Measurements from ENCODE around the gene DOCK1.
"Not testable (repeated sequence)": the region's sequence is repeated elsewhere in the genome, so short reads cannot be mapped to it uniquely, and the experiment has no call there.

The DOCK1 gene

GRCh38 chr10:127291329-127291728 lies 386.1 kb downstream of the DOCK1 start:
- no peak for DNase-seq

GRCh38 chr10:127292888-127293287 lies 387.7 kb downstream of the DOCK1 start:
- DNase-seq = no peak

- no peak for DNase-seq
These were observed 388.4 kb downstream of the DOCK1 start for GRCh38 chr10:127293640-127294039.

GRCh38 chr10:127296696-127297095 lies 391.5 kb downstream of the DOCK1 start:
- no peak for DNase-seq

DNA sequence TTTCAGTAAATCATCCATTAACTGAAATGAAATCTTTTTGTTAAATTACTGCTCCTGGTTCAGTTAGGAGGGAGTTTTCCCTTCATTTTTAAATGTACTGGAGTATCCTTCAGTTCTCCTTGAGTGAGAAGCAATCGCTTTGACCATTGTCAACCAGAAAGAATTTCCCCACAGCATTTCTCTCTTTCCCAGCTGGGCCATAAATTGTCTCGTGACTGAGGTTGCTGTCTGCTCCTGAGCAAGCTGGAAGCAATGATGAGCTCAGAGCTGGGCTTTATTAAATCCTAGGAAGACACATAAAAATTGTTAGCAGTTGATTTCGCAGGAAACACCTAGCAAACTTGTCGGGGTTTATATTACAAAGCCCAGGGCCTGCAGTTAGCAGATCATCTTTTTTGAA lies 393.2 kb downstream of the DOCK1 start:
- no peak for DNase-seq

GRCh38 chr10:127299192-127299591 lies 394.0 kb downstream of the DOCK1 start:
- not testable (repeated sequence) for DNase-seq

GRCh38 chr10:127299956-127300689 lies 394.9 kb downstream of the DOCK1 start:
- no peak for DNase-seq

DNA sequence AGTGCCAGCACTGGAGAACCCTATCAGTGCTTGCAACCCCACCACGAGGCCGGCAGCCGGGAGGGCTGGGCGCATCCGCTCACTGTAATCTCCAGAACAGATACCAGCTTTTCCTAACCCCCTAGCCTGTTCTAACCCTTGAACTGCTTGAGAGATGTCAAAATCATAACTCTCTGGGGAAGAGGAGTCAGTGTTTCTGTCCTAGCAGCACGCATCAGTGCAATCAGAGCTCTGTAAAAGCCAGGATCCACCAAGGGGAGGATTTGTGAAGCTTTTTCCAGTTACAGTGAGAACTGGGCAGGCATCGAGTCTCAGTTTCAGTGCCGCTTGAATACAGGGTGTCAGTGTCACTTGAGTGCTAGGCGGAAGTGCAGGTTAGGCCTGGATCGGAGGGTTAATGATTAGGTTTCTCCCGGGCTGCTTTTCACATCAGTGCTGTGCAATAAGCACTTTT lies 395.7 kb downstream of the DOCK1 start:
- DNase-seq = no peak

DNA sequence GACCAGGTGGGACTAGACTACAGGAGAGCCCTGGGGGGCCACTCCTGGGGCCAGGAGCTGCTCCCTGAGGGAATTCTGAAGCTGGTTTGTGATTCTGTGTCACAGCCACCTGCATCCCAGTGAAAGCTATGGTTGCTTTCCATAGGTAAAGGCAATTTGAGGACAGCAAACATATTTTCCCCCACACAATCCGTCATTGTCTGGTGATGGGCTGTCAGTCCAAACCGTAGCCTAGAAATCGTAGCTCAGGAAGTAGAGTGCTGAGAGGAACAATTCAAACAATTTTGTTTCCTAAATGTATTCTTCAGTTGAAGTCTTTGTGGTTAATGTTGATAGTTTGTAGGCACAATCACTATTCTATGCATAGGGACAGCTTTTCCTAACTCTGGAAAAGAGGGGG lies 397.1 kb downstream of the DOCK1 start:
- DNase-seq = no peak

DNA sequence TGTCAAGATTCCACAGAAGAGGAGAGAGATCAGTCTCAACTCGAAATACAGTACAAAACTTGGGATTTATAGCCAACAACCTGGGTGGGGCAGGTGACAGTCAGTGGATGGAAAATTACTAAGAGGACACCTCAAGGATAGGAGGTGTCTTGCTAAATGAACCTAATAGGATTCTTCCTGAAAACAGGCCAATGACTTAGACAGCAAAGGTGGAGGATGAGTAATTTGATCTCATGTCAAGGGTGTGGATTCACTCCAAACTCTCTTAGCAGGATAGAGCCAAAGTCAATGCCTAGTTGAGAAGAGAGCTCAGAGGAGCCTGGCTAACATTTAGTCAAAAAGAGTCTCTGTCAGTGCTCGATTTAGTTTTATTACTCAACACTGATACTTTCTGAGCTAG lies 397.9 kb downstream of the DOCK1 start:
- DNase-seq = no peak

- no peak for DNase-seq
These were observed 398.5 kb downstream of the DOCK1 start for GRCh38 chr10:127303746-127304145.

DNA sequence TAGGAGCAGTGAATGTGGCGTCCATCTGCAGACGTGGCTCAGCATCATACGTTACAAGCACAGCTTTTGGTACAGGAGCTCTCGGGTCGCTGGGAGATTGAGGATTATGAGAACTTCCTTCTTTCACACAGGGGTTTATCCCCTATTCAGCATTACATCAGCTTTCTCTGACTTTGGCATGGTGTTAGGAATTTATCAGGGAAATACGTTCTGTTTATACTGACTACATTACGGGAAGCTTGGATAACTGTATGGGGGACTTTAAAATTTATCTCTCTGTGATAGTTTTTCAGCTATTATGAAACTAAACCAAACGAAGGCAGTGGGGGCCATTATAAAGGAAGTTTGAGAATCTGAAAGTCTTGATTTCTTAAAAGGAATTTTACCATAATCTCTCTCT lies 401.3 kb downstream of the DOCK1 start:
- no peak for DNase-seq

DNA sequence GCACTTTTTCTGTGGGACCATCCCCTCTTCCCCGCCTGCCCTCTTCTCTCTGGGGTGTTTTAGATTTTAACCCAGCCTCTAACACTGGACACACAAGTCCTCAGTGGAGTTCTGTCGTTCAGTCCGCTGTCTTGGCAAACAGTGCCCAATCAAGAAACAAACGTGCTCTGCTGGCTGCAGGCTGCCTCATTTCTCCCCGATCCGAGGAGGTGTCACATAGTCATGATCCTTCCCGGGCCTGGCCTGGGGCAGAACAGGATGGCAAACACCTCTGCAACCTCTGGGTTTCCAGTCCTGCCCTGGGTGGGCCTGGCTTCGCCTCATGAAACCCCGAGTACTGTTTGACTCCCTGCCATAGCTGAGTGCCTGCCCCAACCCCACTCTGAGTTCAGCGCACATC lies 402.1 kb downstream of the DOCK1 start:
- no peak for DNase-seq

- no peak for DNase-seq
These were observed 402.8 kb downstream of the DOCK1 start for GRCh38 chr10:127308031-127308430.

GRCh38 chr10:127309619-127310018 lies 404.4 kb downstream of the DOCK1 start:
- not testable (repeated sequence) for DNase-seq

DNA sequence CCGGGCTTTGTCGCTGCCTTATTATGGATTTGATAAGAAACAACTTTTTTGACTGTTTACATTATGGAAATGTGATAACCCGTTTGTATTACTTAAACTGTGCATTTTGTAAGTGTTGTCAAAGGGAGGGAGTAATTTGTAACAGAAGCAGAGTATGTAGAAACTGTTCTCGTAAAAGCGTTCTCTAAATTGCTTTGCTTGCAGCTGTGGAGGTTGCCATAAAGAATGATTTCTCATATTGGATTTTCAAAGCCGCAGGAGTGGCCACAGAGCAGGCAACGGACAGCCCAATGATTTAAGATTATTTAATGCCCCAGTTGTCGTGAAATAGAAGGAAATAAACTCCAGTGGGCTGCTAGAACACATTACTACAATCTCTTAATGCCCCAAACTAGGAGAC lies 405.2 kb downstream of the DOCK1 start:
- DNase-seq = no peak

DNA sequence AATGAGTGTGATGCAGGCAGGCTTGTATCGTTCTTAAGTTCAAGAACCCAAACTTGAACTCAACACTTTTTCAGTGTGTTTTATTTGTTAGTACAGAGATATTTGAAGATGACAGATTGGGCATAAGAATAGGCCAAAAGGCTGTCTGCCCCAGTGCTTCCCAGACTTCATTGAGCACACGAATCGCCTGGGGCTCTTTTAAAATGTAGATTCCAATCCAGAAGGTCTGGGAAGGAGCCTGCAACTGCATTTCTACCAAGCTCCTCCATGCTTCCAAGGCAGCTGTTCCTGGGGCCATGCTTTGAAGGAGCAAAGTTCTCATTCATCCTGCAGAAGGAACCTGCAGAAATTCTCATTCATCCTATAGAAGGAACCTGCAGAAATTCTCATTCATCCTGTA lies 405.7 kb downstream of the DOCK1 start:
- no peak for DNase-seq

DNA sequence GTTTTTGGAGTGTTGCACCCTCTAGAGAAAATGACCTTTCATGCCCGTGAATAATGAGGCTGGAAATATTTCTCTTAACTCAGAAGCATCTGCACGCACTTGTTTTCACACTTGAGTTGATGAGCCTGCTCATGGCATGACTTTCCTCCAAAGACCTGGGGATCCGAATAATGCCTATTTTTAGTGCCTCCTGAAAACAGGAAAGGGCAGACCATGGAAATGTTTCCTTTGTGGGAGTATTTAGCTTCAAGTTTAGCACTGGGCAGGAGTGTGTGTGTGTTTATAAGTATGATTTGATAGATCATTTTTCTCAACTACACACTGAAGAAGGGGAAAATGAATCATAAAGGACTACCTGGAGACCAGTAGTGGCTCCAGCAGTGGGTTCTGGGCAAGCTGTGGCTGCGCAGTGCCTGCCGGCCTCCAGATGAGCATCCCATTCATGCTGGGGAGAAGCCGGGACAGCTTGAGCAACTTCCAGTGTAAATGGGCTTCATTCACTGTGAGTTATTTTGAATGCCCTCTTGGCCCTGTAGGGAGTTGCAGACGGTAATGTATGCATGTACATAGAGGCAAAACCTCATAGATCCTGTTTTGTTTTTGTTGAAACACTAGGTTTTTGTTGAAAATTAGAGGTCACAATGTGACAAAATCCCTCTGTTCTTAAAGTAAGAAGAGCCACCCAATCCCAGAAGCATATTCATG lies 408.9 kb downstream of the DOCK1 start:
- DNase-seq = no peak

DNA sequence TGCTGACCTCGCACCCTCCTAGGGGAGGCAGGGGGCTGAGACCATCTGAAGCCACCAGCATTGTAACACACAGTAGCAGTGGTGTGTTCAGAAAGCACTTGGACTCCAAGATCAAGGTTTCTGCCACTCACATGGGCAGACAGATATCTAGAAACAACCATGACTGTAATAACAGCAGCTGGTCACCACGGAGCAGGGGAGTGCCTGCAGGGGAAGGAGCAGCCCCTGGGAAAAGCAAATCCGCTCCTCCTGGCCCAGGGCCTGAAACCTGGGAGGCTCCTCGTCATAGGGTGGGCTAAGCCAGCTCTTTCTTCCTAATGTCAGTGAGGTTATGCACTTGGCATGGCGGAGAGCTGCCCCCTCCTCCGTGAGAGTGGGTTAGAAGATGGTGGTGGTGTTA lies 409.6 kb downstream of the DOCK1 start:
- DNase-seq = no peak

GRCh38 chr10:127315888-127316287 lies 410.7 kb downstream of the DOCK1 start:
- DNase-seq = no peak

GRCh38 chr10:127318396-127318795 lies 413.2 kb downstream of the DOCK1 start:
- no peak for DNase-seq

- no peak for DNase-seq
These were observed 414.0 kb downstream of the DOCK1 start for GRCh38 chr10:127319271-127319670.

GRCh38 chr10:127319691-127320090 lies 414.5 kb downstream of the DOCK1 start:
- DNase-seq = no peak

DNA sequence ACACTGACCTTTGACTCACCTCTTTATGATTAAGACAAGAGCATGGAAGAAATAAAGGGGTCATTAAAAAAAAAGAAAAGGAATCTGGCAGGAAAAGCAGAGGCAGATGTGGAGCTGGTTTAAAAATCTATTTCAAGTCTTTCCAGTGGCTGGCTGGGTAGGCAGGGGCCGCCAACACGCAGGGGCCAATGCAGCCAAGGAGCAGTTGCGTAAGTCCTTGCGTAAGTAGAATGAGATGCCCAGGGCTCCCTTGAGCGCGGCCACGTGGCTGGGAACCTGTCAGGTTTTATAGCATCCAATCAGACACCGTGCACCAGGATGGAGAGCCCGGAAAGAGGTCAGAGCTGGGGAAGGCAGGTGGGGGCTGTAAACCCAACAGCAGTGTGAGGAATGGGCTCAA lies 414.9 kb downstream of the DOCK1 start:
- DNase-seq = no peak

GRCh38 chr10:127322286-127322685 lies 417.1 kb downstream of the DOCK1 start:
- no peak for DNase-seq

Data from NCI-H446 (cell line).